GM23248 (cell line): Measurements from ENCODE around the gene PIK3CD. TPM values are rescaled to one million over a fixed set of nuclear protein-coding genes. Genes with fewer than 3 reads are reported as not detected.

Source experiments
- DNase-seq: peaks from one replicate; pipeline ENCODE4 v3.0.0-alpha.2; 2015
- H2AFZ ChIP-seq: fragments of 200-600 bp; sonication (generic); 2 replicates; pipeline ENCODE4 v1.6.1; 2016; ENCODE audit warnings: antibody characterized with exemption
- H3F3A ChIP-seq: fragments of 200-600 bp; sonication (generic); 2 replicates; pipeline ENCODE4 v1.6.1; 2016; ENCODE audit warnings: mild to moderate bottlenecking, antibody characterized with exemption, mixed run types; ENCODE audit not compliant: insufficient read depth
- H3K27ac ChIP-seq: fragments of 200-600 bp; sonication (generic); 2 replicates; pipeline ENCODE4 v1.5.1; 2016; ENCODE audit warnings: mild to moderate bottlenecking
- H3K27me3 ChIP-seq: fragments of 200-600 bp; sonication (generic); replicated peaks from 2 replicates; pipeline ENCODE4 v1.6.1; 2016; ENCODE audit warnings: mild to moderate bottlenecking; ENCODE audit not compliant: insufficient read depth
- H3K36me3 ChIP-seq: fragments of 200-600 bp; sonication (generic); 2 replicates; pipeline ENCODE4 v1.6.1; 2016; ENCODE audit warnings: low read depth, mild to moderate bottlenecking
- H3K4me1 ChIP-seq: fragments of 200-600 bp; sonication (generic); 2 replicates; pipeline ENCODE4 v1.6.1; 2016; ENCODE audit warnings: mild to moderate bottlenecking; ENCODE audit not compliant: insufficient read depth
- H3K4me2 ChIP-seq: fragments of 200-600 bp; sonication (generic); one replicate; pipeline ENCODE4 v1.6.1; 2016; ENCODE audit warnings: mild to moderate bottlenecking; ENCODE audit not compliant: unreplicated experiment
- H3K4me3 ChIP-seq: fragments of 200-600 bp; sonication (generic); 2 replicates; pipeline ENCODE4 v1.5.1; 2016; ENCODE audit warnings: mild to moderate bottlenecking
- H3K79me2 ChIP-seq: fragments of 200-600 bp; sonication (generic); 2 replicates; pipeline ENCODE4 v1.6.1; 2016; ENCODE audit warnings: mild to moderate bottlenecking; ENCODE audit not compliant: insufficient read depth
- H3K9ac ChIP-seq: fragments of 200-600 bp; sonication (generic); 2 replicates; pipeline ENCODE4 v1.6.1; 2016; ENCODE audit warnings: mild to moderate bottlenecking
- H3K9me2 ChIP-seq: fragments of 200-600 bp; sonication (generic); 2 replicates; pipeline ENCODE4 v1.6.1; 2016; ENCODE audit warnings: mixed run types, mild to moderate bottlenecking, moderate library complexity; ENCODE audit not compliant: insufficient read depth
- H3K9me3 ChIP-seq: fragments of 200-600 bp; sonication (generic); one replicate; pipeline ENCODE4 v1.6.1; 2017; ENCODE audit warnings: low read depth
- H4K20me1 ChIP-seq: fragments of 200-600 bp; sonication (generic); 2 replicates; pipeline ENCODE4 v1.6.0; 2016; ENCODE audit not compliant: insufficient read depth
- EZH2 ChIP-seq: fragments of 200-600 bp; sonication (generic); IDR thresholded peaks from 2 replicates; pipeline ENCODE4 v1.6.1; 2018; ENCODE audit warnings: antibody characterized with exemption, mild to moderate bottlenecking; ENCODE audit not compliant: insufficient read depth, poor library complexity, severe bottlenecking
- EZH2phosphoT487 ChIP-seq: fragments of 200-600 bp; sonication (generic); IDR thresholded peaks from 2 replicates; pipeline ENCODE4 v1.6.1; 2018; ENCODE audit warnings: antibody characterized with exemption, moderate library complexity, mild to moderate bottlenecking, low read depth; ENCODE audit not compliant: insufficient read depth
- WGBS, 2 experiments: methylation state at CpG; one replicate each; pipeline ENCODE4 v1.1.6; 2015 to 2017; ENCODE audit warnings: low lambda C conversion rate in 2 of 2, low coverage in 1 of 2; ENCODE audit errors: missing lambda C conversion rate in 2 of 2; 5-methylcytosine and 5-hydroxymethylcytosine counted together
- in situ Hi-C: fragments of 300-500 bp; cut with MboI; formaldehyde crosslinking; loops from 2 replicates; pipeline ENCODE4 v1.15.0; 2020
- polyA plus RNA-seq: library from polyadenylated mRNA; unstranded; fragments of >200 nt; fragmentation: Nextera tagmentation; extraction: Ambion mirVana; gene quantifications from 2 replicates; pipeline ENCODE4 v1.2.1, GENCODE V29; 2016
- total RNA-seq: library from RNA; depleted of rRNA; stranded (reverse); fragments of >200 nt; shearing (Covaris generic); gene quantifications from 2 replicates; pipeline ENCODE4 v1.2.3, GENCODE V29; 2014

Gene PIK3CD
- total and polyA plus RNA-seq, 2 experiments from 2014 or later, result 3.5 to 7.1 TPM

DNA sequence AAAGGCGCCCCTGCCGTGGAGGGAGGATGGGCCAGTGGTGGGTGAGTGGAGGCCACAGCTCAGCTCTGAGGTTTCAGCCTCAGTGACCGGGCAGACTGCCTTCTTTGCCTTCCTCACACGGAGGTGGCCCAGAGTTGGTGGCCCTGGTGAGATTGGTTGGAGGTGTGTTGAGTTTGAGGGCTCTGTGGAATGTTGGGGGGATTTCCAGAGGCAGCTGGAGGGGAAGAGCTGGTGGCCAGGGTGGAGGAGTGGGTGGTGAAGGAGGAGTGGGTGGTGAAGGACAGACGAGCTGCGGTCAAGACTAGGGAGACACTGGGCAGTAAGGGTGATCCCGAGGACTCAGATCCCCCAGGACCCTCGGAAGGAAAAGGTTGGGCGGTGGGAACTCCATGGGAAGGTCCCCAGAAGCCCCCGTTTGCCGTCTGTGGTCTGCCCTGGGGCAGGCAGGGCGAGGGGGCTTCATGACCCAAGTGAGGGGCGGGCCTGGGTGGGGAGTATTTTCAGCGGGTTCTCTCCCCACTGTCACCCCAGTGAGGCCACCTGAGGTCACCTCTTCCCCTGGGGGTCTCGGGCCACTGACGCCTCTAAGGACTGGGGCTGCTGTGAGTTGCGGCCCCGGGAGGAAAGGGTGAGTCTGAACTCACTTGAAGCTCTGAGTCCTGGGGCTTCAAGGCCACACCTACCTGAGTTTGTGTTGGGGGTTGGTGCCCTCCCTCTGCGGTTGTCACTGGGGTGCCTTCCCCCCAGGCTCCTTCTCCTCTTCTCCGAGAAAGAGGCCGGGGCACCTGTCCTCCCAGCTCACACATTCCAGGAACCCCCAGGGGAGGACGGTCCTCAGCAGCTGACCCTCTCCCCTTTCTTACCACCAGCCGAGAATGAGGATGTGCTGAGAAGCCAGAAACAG lies 22.7 kb upstream of the PIK3CD start:
- in situ Hi-C loops, result no loop called here
- Histone ChIP-seq H2AFZ (no peak overlapping the region), H4K20me1 (no peaks in the 10 kb centered on the region), H3K9me3 (no peaks in the 10 kb centered on the region), H3K4me3 (no peak overlapping the region), H3K79me2 (no peaks in the 10 kb centered on the region), H3F3A (no peaks in the 10 kb centered on the region), H3K27me3 (no peaks in the 10 kb centered on the region), H3K27ac (no peak overlapping the region), H3K4me2 (no peak overlapping the region), H3K4me1 (no peaks in the 10 kb centered on the region), H3K9ac (no peak overlapping the region), H3K9me2 (no peaks in the 10 kb centered on the region), H3K36me3 (no peaks in the 10 kb centered on the region)
- TF ChIP-seq EZH2 (no peak), EZH2phosphoT487 (no peak)
- WGBS, 2 experiments, result 73% methylated on average over 19 to 23 of the region's 23 CpGs
- DNase-seq, result no peak

DNA sequence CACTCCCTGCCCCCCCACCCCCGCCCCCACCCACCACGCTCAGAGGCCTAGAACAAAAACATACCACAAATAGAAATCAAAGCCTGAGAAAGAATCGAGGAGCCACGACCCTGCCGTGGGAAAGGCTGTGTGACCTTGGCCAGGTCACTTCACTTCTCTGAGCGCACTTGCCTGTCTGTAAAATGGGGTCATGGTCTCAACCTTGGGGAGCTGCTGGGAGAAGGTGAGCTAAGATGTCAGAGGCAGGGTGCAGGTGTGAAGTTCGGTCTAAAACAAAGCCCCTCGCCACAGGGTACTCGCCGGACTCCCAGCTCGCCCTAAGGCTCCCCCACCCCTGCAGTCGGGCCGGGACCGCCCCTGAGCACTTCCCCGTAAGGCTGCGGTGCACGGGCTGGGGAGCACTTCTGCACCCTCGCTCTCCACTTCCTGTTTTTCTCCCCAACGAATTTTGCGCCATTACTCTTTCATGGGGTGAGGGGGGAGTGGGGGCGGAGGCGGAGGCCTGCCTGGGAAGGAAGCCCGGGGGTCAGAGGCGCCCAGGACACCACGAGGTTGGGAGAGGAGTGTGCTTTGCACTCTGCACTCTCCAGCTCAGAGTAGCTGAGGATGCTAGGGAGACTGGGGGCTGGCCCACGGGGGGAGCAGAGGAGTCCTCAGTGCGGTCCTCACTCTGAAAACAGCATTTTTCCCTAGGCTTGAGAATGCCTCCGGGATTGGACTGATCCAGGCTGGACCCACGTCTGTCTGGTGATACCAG lies 21.9 kb upstream of the PIK3CD start:
- Histone ChIP-seq H3K27me3 (no peaks in the 10 kb centered on the region), H3K4me2 (no peak overlapping the region), H3K27ac (no peak overlapping the region), H3K9me3 (no peaks in the 10 kb centered on the region), H3K9ac (no peak overlapping the region), H3F3A (no peaks in the 10 kb centered on the region), H3K4me1 (no peaks in the 10 kb centered on the region), H3K36me3 (no peaks in the 10 kb centered on the region), H3K4me3 (no peak overlapping the region), H3K79me2 (no peaks in the 10 kb centered on the region), H2AFZ (no peak overlapping the region), H3K9me2 (no peaks in the 10 kb centered on the region), H4K20me1 (no peaks in the 10 kb centered on the region)
- in situ Hi-C loops, result loop anchor here (10.0 kb wide), 1 partner anchor 235 kb away; no protein-coding TSS in a partner anchor
- 53 to 57% methylated on average over 23 to 27 of the region's 29 CpGs for WGBS, 2 experiments
- TF ChIP-seq EZH2 (no peak), EZH2phosphoT487 (no peak)
- no peak for DNase-seq

DNA sequence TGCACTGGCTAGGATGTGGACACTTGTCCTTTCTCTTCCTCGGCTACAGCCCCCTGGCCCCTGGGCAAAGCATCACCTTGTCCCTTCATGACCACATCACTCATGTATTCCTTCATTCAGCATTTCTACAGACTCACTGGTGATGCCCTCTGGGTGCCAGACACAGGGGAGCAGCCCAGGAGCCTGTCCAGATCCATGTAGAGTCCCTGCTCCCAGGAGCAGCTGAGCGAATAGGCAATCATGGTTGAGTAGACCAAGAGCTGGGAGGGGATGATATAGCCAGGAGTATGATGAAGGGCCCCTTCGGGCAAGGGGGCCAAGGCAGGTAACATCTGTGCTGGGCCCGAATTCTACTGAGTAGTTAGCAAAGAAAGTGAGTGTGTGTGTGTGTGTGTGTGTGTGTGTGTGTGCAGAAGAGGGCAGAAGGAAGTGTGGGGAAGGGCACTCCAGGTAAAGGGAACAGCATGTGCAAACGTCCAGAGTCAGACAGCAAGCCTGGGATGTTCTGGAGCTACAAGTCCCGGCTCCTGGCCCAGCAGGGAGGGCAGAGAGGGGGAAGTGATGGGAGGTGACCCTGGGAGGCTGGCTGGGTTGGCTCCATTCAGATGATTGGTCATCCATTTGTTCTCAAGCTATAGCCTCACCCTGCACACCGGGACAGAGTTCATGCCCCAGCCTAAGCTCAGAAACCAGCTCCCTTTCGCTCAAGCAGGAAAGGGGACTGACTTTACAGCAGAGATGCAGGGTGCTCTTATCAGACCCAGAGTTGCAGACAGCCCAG lies 21.0 kb upstream of the PIK3CD start:
- no peaks in the 10 kb centered on the region for H3K4me1 ChIP-seq
- DNase-seq, result no peak
- TF ChIP-seq EZH2, result no peak
- no peaks in the 10 kb centered on the region for H3K27me3 ChIP-seq
- H3K4me3 ChIP-seq, result no peak overlapping the region
- no peaks in the 10 kb centered on the region for H4K20me1 ChIP-seq
- no peaks in the 10 kb centered on the region for H3K9me2 ChIP-seq
- H3K27ac ChIP-seq, result no peak overlapping the region
- H2AFZ ChIP-seq, result no peak overlapping the region
- no peak overlapping the region for H3K4me2 ChIP-seq
- no peaks in the 10 kb centered on the region for H3K79me2 ChIP-seq
- in situ Hi-C loops, result loop anchor here (10.0 kb wide), 1 partner anchor 234 kb away; no protein-coding TSS in a partner anchor
- H3K9ac ChIP-seq, result no peak overlapping the region
- H3F3A ChIP-seq, result no peaks in the 10 kb centered on the region
- 66% methylated on average over 7 to 8 of the region's 8 CpGs for WGBS, 2 experiments
- H3K9me3 ChIP-seq, result no peaks in the 10 kb centered on the region
- H3K36me3 ChIP-seq, result no peaks in the 10 kb centered on the region

DNA sequence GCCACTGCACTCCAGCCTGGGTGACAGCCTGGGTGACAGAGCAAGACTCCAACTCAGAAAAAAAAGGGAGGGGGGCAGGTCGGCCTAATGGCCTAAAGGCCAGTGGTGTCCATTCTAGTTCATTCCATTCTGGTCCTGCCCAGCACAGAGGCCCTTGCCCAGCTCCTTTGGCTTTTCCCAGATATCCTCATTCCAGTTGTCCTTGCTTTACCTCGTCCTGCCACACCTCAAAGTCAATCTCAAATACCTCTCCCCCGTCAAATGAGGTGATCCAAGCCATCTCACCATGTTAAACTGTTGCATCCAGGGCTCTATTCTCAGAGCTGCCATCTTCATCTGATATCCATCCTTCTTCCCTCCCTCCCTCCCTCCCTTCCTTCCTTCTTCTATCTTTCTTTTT lies 19.9 kb upstream of the PIK3CD start:
- WGBS, 2 experiments, result 67 to 71% methylated on average over 3 of the region's 3 CpGs

More for the DNA sequence above, 19.9 kb upstream of the PIK3CD start:
- in situ Hi-C loops, result loop anchor here (10.0 kb wide), 1 partner anchor 233 kb away; no protein-coding TSS in a partner anchor
- Histone ChIP-seq H3K36me3 (no peaks in the 10 kb centered on the region), H3K4me2 (no peak overlapping the region), H4K20me1 (no peaks in the 10 kb centered on the region), H3F3A (no peaks in the 10 kb centered on the region), H2AFZ (no peak overlapping the region), H3K4me3 (no peak overlapping the region), H3K4me1 (no peaks in the 10 kb centered on the region), H3K9me2 (no peaks in the 10 kb centered on the region), H3K9ac (no peak overlapping the region), H3K79me2 (no peaks in the 10 kb centered on the region), H3K27ac (no peak overlapping the region), H3K27me3 (no peaks in the 10 kb centered on the region), H3K9me3 (no peaks in the 10 kb centered on the region)
- no peak for DNase-seq
- TF ChIP-seq EZH2phosphoT487, result no peak
- no peak for TF ChIP-seq EZH2
